ENCODE results near the gene ARPC5L.
"Not testable (repeated sequence)": the region's sequence is repeated elsewhere in the genome, so short reads cannot be mapped to it uniquely, and the experiment has no call there.

ARPC5L gene

GRCh38 chr9:124843456-124844034, 18.4 kb upstream of the ARPC5L start:
- Histone ChIP-seq H3K79me2 (ENCODE audit: insufficient read depth, low read length) (no peaks in the 10 kb centered on the region), H4K20me1 (ENCODE audit: low read depth, low read length) (no peaks in the 10 kb centered on the region), H3K27ac (ENCODE audit: low read depth, low read length) (no peak overlapping the region)

GRCh38 chr9:124844291-124844690, 17.6 kb upstream of the ARPC5L start:
- Histone ChIP-seq H2AFZ (ENCODE audit: low read depth, low read length, severe bottlenecking) (no peak overlapping the region), H3K27ac (ENCODE audit: low read depth, low read length) (no peak overlapping the region), H3K9ac (ENCODE audit: low read length) (no peak overlapping the region)

More at GRCh38 chr9:124843456-124844034, 18.4 kb upstream of the ARPC5L start:
- Histone ChIP-seq H3K9me2 (replicated peaks; ENCODE audit: insufficient read depth, low read length) (no peaks in the 10 kb centered on the region), H3K4me2 (ENCODE audit: low read depth, low read length, poor library complexity, severe bottlenecking) (no peak overlapping the region), H3K9ac (ENCODE audit: low read length) (no peak overlapping the region), H3K4me3 (ENCODE audit: insufficient read depth, low read length, poor library complexity, severe bottlenecking) (no peak overlapping the region), H3F3A (ENCODE audit: insufficient read depth) (no peaks in the 10 kb centered on the region), H3K36me3 (ENCODE audit: low read length) (no peaks in the 10 kb centered on the region), H3K27me3 (ENCODE audit: low read length) (no peaks in the 10 kb centered on the region), H2AFZ (ENCODE audit: low read depth, low read length, severe bottlenecking) (no peak overlapping the region), H3K9me3 (ENCODE audit: insufficient read depth, low read length) (no peaks in the 10 kb centered on the region)
- TF ChIP-seq EZH2phosphoT487 (conservative IDR thresholded peaks at IDR 0.05; ENCODE audit: low read length) (no peak), CTCF (IDR thresholded peaks at IDR 0.05; ENCODE audit: insufficient read depth, low read length, poor library complexity, severe bottlenecking) (no peak)

DNA sequence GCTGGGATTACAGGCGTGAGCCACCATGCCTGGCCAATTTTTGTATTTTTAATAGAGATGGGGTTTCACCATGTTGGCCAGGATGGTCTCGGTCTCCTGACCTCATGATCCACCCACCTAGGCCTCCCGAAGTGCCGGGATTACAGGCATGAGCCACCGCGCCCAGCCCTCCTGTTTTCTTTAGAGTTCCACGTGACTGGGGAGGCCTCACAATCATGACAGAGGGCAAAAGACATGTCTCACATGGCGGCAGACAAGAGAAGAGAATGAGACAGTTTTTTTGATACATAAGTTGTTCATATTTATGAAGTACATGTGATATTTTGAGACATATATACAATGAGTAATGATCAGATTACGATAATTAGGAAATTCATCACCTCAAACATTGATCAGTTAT, 15.5 kb upstream of the ARPC5L start:
- H3K79me2 ChIP-seq (ENCODE audit: insufficient read depth, low read length); H3K4me3 ChIP-seq (ENCODE audit: insufficient read depth, low read length, poor library complexity, severe bottlenecking); H2AFZ ChIP-seq (ENCODE audit: low read depth, low read length, severe bottlenecking); H3K9me2 ChIP-seq (replicated peaks; ENCODE audit: insufficient read depth, low read length); H3K27ac ChIP-seq (ENCODE audit: low read depth, low read length); H3K36me3 ChIP-seq (ENCODE audit: low read length); H3K4me2 ChIP-seq (ENCODE audit: low read depth, low read length, poor library complexity, severe bottlenecking); H3K9ac ChIP-seq (ENCODE audit: low read length); H3F3A ChIP-seq (ENCODE audit: insufficient read depth); H3K27me3 ChIP-seq (ENCODE audit: low read length); H4K20me1 ChIP-seq (ENCODE audit: low read depth, low read length); H3K9me3 ChIP-seq (ENCODE audit: insufficient read depth, low read length): not testable (repeated sequence)

More at GRCh38 chr9:124844291-124844690, 17.6 kb upstream of the ARPC5L start:
- TF ChIP-seq EZH2phosphoT487 (conservative IDR thresholded peaks at IDR 0.05; ENCODE audit: low read length) (no peak), CTCF (IDR thresholded peaks at IDR 0.05; ENCODE audit: insufficient read depth, low read length, poor library complexity, severe bottlenecking) (no peak)
- no peaks in the 10 kb centered on the region for H3K27me3 ChIP-seq (ENCODE audit: low read length)
- no peaks in the 10 kb centered on the region for H3K9me3 ChIP-seq (ENCODE audit: insufficient read depth, low read length)
- no peak overlapping the region for H3K4me2 ChIP-seq (ENCODE audit: low read depth, low read length, poor library complexity, severe bottlenecking)
- no peaks in the 10 kb centered on the region for H3K36me3 ChIP-seq (ENCODE audit: low read length)
- no peaks in the 10 kb centered on the region for H3K79me2 ChIP-seq (ENCODE audit: insufficient read depth, low read length)
- no peaks in the 10 kb centered on the region for H3F3A ChIP-seq (ENCODE audit: insufficient read depth)
- H3K4me3 ChIP-seq (ENCODE audit: insufficient read depth, low read length, poor library complexity, severe bottlenecking) = no peak overlapping the region
- H3K9me2 ChIP-seq (replicated peaks; ENCODE audit: insufficient read depth, low read length) = no peaks in the 10 kb centered on the region
- H4K20me1 ChIP-seq (ENCODE audit: low read depth, low read length) = no peaks in the 10 kb centered on the region

DNA sequence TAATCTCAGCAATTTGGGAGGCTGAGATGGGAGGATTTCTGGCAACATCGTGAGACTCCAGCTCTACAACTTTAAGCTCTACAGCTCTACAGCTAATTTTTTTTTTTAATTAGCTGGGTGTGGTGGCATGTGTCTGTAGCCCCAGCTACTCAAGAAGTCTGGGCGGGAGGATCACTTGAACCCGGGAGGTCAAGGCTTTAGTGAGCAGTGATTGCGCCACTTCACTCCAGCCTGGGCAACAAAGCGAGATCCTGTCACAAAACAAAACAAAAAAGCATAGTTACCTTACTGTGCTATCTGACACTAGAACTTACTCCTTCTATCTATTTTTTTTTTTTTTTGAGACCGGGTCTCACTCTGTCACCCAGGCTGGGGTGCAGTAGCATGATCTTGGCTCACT, 15.0 kb upstream of the ARPC5L start:
- H3K9ac ChIP-seq (ENCODE audit: low read length) = no peak overlapping the region
- no peak for TF ChIP-seq CTCF (IDR thresholded peaks at IDR 0.05; ENCODE audit: insufficient read depth, low read length, poor library complexity, severe bottlenecking)
- TF ChIP-seq EZH2phosphoT487 (conservative IDR thresholded peaks at IDR 0.05; ENCODE audit: low read length) = no peak
- H3F3A ChIP-seq (ENCODE audit: insufficient read depth) = no peaks in the 10 kb centered on the region
- H4K20me1 ChIP-seq (ENCODE audit: low read depth, low read length) = no peaks in the 10 kb centered on the region
- no peak overlapping the region for H3K4me2 ChIP-seq (ENCODE audit: low read depth, low read length, poor library complexity, severe bottlenecking)
- no peaks in the 10 kb centered on the region for H3K79me2 ChIP-seq (ENCODE audit: insufficient read depth, low read length)
- H3K4me3 ChIP-seq (ENCODE audit: insufficient read depth, low read length, poor library complexity, severe bottlenecking) = no peak overlapping the region
- no peaks in the 10 kb centered on the region for H3K36me3 ChIP-seq (ENCODE audit: low read length)
- no peaks in the 10 kb centered on the region for H3K9me2 ChIP-seq (replicated peaks; ENCODE audit: insufficient read depth, low read length)
- H3K27ac ChIP-seq (ENCODE audit: low read depth, low read length) = no peak overlapping the region
- no peaks in the 10 kb centered on the region for H3K9me3 ChIP-seq (ENCODE audit: insufficient read depth, low read length)
- no peaks in the 10 kb centered on the region for H3K27me3 ChIP-seq (ENCODE audit: low read length)
- H2AFZ ChIP-seq (ENCODE audit: low read depth, low read length, severe bottlenecking) = no peak overlapping the region

Measured in SU-DHL-6 (cell line).